ENCODE results near the gene ZFHX3.

Gene ZFHX3

GRCh38 chr16:73068541-73069401 lies 20.8 kb upstream of the ZFHX3 start:
- ChIA-PET CTCF (interaction anchor here (1.2 kb wide), 1 partner anchor 236 kb away, joined by 3 read pairs; no protein-coding TSS in a partner anchor), POLR2A (no interaction called here)
- TF ChIP-seq CTCF (IDR thresholded peaks at IDR 0.05; ENCODE audit: control extremely low read depth, extremely low read depth, low read depth, missing control alignments): no peak
- no peak for DNase-seq (ENCODE audit: extremely low spot score)

- no peak for DNase-seq (ENCODE audit: extremely low spot score)
- POLR2A ChIA-PET: interaction anchor here (0.6 kb wide), 1 partner anchor 10 kb away, joined by 7 read pairs; no protein-coding TSS in a partner anchor
- no peak for TF ChIP-seq CTCF (IDR thresholded peaks at IDR 0.05; ENCODE audit: control extremely low read depth, extremely low read depth, low read depth, missing control alignments)
- CTCF ChIA-PET: interaction anchor here (1.2 kb wide), 1 partner anchor 235 kb away, joined by 3 read pairs; no protein-coding TSS in a partner anchor
Observed at GRCh38 chr16:73067671-73068540, 20.0 kb upstream of the ZFHX3 start.

- no peak for TF ChIP-seq CTCF (IDR thresholded peaks at IDR 0.05; ENCODE audit: control extremely low read depth, extremely low read depth, low read depth, missing control alignments)
- ChIA-PET CTCF (interaction anchor here (1.2 kb wide), 1 partner anchor 234 kb away, joined by 3 read pairs; no protein-coding TSS in a partner anchor), POLR2A (no interaction called here)
- DNase-seq (ENCODE audit: extremely low spot score): no peak
Observed at GRCh38 chr16:73066927-73067670, 19.2 kb upstream of the ZFHX3 start.

DNA sequence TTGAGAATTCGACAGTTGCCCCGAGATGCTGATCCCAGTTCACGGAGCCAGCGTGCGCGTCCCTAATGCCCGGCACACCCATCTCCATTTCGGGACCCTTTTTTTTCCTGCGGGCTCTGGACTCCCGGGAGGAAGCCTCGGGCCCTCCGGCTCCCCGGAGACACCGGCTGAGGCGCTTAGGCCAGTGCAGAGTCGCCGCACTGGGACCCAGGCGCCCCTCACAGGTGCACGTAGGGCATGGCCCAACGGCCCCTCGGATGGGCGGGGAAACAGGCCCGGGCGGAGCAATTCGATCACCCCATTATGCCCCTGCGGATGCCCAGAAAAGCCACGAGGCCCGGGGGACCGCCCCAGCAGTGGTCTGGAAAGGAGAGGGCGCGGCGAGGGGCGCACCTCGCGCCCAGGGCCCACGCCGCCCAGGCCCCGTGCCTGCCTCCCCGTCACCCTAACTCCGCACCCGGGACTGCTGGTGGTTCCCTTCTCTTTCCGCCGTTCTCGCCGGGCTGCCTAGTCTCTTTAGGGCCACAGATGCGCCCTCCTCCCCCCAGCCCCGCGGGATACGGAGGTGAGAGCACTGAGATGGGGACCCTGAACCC lies 18.5 kb upstream of the ZFHX3 start:
- POLR2A ChIA-PET: no interaction called here
- CTCF ChIA-PET: no interaction called here
- no peak for TF ChIP-seq CTCF (IDR thresholded peaks at IDR 0.05; ENCODE audit: control extremely low read depth, extremely low read depth, low read depth, missing control alignments)
- DNase-seq (ENCODE audit: extremely low spot score): no peak

GRCh38 chr16:73065632-73066330 lies 17.9 kb upstream of the ZFHX3 start:
- no peak for DNase-seq (ENCODE audit: extremely low spot score)
- ChIA-PET POLR2A (no interaction called here), CTCF (no interaction called here)
- TF ChIP-seq CTCF (IDR thresholded peaks at IDR 0.05; ENCODE audit: control extremely low read depth, extremely low read depth, low read depth, missing control alignments): no peak

Data from GM10248 (cell line).